ENCODE results near the gene COL6A3. TPM values are rescaled to one million over a fixed set of nuclear protein-coding genes. Genes with fewer than 3 reads are reported as not detected.

COL6A3 gene
- total and polyA plus RNA-seq, 9 of the 15 experiments (the other 6 are each of a cell fraction or from before 2014, with no cell fraction given) = 0.07 to 4.1 (median 1.5) TPM

- Histone ChIP-seq H3K4me3 (no peak overlapping the region), H3K79me2 (ENCODE audit: control insufficient read depth, insufficient read depth, low read length) (no peaks in the 10 kb centered on the region), H3K27me3 (ENCODE audit: control insufficient read depth in 2 of 2, insufficient read depth in 2 of 2, low read length in 2 of 2) (peaks cover 0 to 41% of the 10 kb centered on the region in 2 experiments; a peak in 3 of 5 replicates), H2AFZ (ENCODE audit: low read depth, low read length) (no peak overlapping the region), H4K20me1 (replicated peaks; ENCODE audit: control insufficient read depth, insufficient read depth, low read length) (no peaks in the 10 kb centered on the region), H3K9ac (ENCODE audit: insufficient read depth in 1 of 2, low read depth in 2 of 2, low read length in 2 of 2) (no peak overlapping the region), H3K4me2 (ENCODE audit: insufficient read depth, low read length) (no peak overlapping the region), H3K9me3 (replicated peaks; ENCODE audit: control insufficient read depth, insufficient read depth, low read depth, low read length) (no peaks in the 10 kb centered on the region), H3K27ac (ENCODE audit: extremely low read depth, low read depth, low read length) (no peak overlapping the region), H3K4me1 (replicated peaks in 1 of 2; ENCODE audit: control insufficient read depth in 2 of 2, insufficient read depth in 2 of 2, low read length in 2 of 2) (no peaks in the 10 kb centered on the region), H3K36me3 (ENCODE audit: control insufficient read depth, insufficient read depth, low read length) (no peaks in the 10 kb centered on the region), H3K9me1 (ENCODE audit: control insufficient read depth, insufficient read depth, low read length) (no peaks in the 10 kb centered on the region)
- POLR2A ChIA-PET = interaction anchor here (0.7 to 1.3 kb wide), 2 partner anchors 157 to 248 kb away, joined by 3 read pairs; no protein-coding TSS in a partner anchor
- DNase-seq (ENCODE audit: extremely low read depth in 1 of 4, low spot score in 3 of 4) = no peak
- 13% methylated on average over 21 of the region's 25 CpGs for WGBS (ENCODE audit: insufficient coverage, low coverage, missing lambda C conversion rate)
- CTCF ChIA-PET (ENCODE audit: low intra/inter-chr PET ratio) = interaction anchor here (0.7 kb wide), 1 partner anchor 107 kb away, joined by 3 read pairs; no protein-coding TSS in a partner anchor
- no peak for FAIRE-seq
- BruUV-seq (replicated peaks) = no TSS peak
- intact Hi-C loops (cut with micrococcal nuclease) (no loop called here), in situ Hi-C loops (cut with MboI) (no loop called here)
- ATAC-seq = no peak
- no peak for TF ChIP-seq CREB3 (tag; conservative IDR thresholded peaks at IDR 0.05; ENCODE audit: low read depth)
- TF ChIP-seq RERE (CRISPR knock-in tag; IDR thresholded peaks at IDR 0.05; ENCODE audit: borderline replicate concordance) = no peak
- no peak for TF ChIP-seq NCOA2 (IDR thresholded peaks at IDR 0.05; ENCODE audit: partially characterized antibody in 2 of 2)
- no peak for TF ChIP-seq MTA3 (IDR thresholded peaks at IDR 0.05; ENCODE audit: borderline replicate concordance)
- TF ChIP-seq NFXL1 (CRISPR knock-in tag; IDR thresholded peaks at IDR 0.05) = no peak
- no peak for TF ChIP-seq PBX2 (CRISPR knock-in tag; IDR thresholded peaks at IDR 0.05; ENCODE audit: low read depth)
- TF ChIP-seq PBX2 (tag; conservative IDR thresholded peaks at IDR 0.05; ENCODE audit: low read depth) = no peak
Measured at GRCh38 chr2:237412988-237413776, 782 bp downstream of the COL6A3 start.

Measured in K562 (cell line).